CD4-positive, alpha-beta T cell (primary cell): ENCODE results near the gene CYB5A. TPM values are rescaled to one million over a fixed set of nuclear protein-coding genes. Genes with fewer than 3 reads are reported as not detected.
A peak's percentile ranks its signal among the peaks of the same experiment; 100 is the strongest.

Experiments used
- ATAC-seq: fragments of 200-7000 bp; cut with Tn5 transposase; one replicate; pipeline ENCODE4 v1.10.0; 2022; ENCODE audit warnings: mild to moderate bottlenecking; ENCODE audit not compliant: poor library complexity
- CTCF ChIA-PET: fragments of 350-600 bp; sonication (Branson Sonifier 250); formaldehyde crosslinking; loops from one replicate; lab custom pipeline; 2021; ENCODE audit warnings: antibody characterized with exemption, inconsistent platforms; lab: Charles Lee
- POLR2A ChIA-PET: fragments of 350-600 bp; sonication (Branson Sonifier 250); formaldehyde crosslinking; loops from one replicate; lab custom pipeline; 2021; ENCODE audit warnings: antibody characterized with exemption, inconsistent platforms; lab: Charles Lee
- DNase-seq, 14 experiments: peaks; one replicate each; pipeline ENCODE4 v3.0.0-alpha.2; 2013 to 2020; ENCODE audit warnings: mixed read lengths in 2 of 14
- H3K27ac ChIP-seq, 2 donors: one replicate each; pipeline versions ENCODE4 v1.5.1 to v1.7.0; 2013; ENCODE audit warnings: low read length in 2 of 2, low read depth in 1 of 2, mild to moderate bottlenecking in 1 of 2
- H3K27me3 ChIP-seq, 2 experiments: 1 replicate in 1 of 2; 2 replicates in 1 of 2; pipeline versions ENCODE4 v1.6.1 to v1.7.0; 2013; ENCODE audit warnings: low read length in 2 of 2, control low read depth in 1 of 2, mild to moderate bottlenecking in 1 of 2, moderate library complexity in 1 of 2; ENCODE audit not compliant: insufficient read depth in 2 of 2, control insufficient read depth in 1 of 2
- H3K36me3 ChIP-seq: one replicate; pipeline ENCODE4 v1.6.1; 2013; ENCODE audit warnings: low read length, control low read depth; ENCODE audit not compliant: insufficient read depth
- H3K4me1 ChIP-seq: one replicate; pipeline ENCODE4 v1.6.1; 2013; ENCODE audit warnings: low read length, control low read depth; ENCODE audit not compliant: insufficient read depth
- H3K4me3 ChIP-seq: one replicate; pipeline ENCODE4 v1.5.1; 2013; ENCODE audit warnings: mild to moderate bottlenecking, low read length, moderate library complexity
- H3K9me3 ChIP-seq, 2 experiments: 1 replicate in 1 of 2; 2 replicates in 1 of 2; pipeline versions ENCODE4 v1.6.1 to v1.7.0; 2013; ENCODE audit warnings: low read length in 2 of 2, mild to moderate bottlenecking in 2 of 2, control low read depth in 1 of 2, moderate library complexity in 1 of 2; ENCODE audit not compliant: control insufficient read depth in 1 of 2, insufficient read depth in 1 of 2
- H3K27ac Mint-ChIP-seq: one replicate; pipeline ENCODE4 v1.8.0; 2020; ENCODE audit warnings: mixed read lengths
- H3K27me3 Mint-ChIP-seq: one replicate; pipeline ENCODE4 v1.8.0; 2021; ENCODE audit warnings: mixed read lengths
- H3K36me3 Mint-ChIP-seq: one replicate; pipeline ENCODE4 v1.8.0; 2021; ENCODE audit warnings: low read depth, mixed read lengths
- H3K4me1 Mint-ChIP-seq: one replicate; pipeline ENCODE4 v1.8.0; 2021; ENCODE audit warnings: low read depth, mixed read lengths
- H3K4me3 Mint-ChIP-seq: one replicate; pipeline ENCODE4 v1.8.0; 2020; ENCODE audit warnings: mild to moderate bottlenecking, mixed read lengths
- H3K9me3 Mint-ChIP-seq: one replicate; pipeline ENCODE4 v1.8.0; 2020; ENCODE audit warnings: mixed read lengths
- CTCF ChIP-seq: fragments of 200-600 bp; IDR thresholded peaks from one replicate; pipeline ENCODE4 v1.8.0; 2022; ENCODE audit warnings: antibody characterized with exemption, mild to moderate bottlenecking
- intact Hi-C, 2 experiments: fragments of 100-400 bp; cut with DNase I in 1 of 2; cut with micrococcal nuclease in 1 of 2; formaldehyde crosslinking; loops; one replicate each; pipeline versions ENCODE4 v1.15.1 to v1.9.0; 2023 to 2025; cut with DNase I, micrococcal nuclease
- total RNA-seq, 174 experiments: library from RNA in 2 of 174; stranded (reverse) in 2 of 174; gene quantifications; one replicate each; pipeline ENCODE4 v1.2.3 and lab custom pipeline; 2021 to 2026

Gene CYB5A
- total RNA-seq, 2 experiments from 2014 or later, result 3.7 to 4.1 TPM

- ATAC-seq (no peak), DNase-seq (peak in 1 of 14 experiments; percentile 4)
- ChIA-PET CTCF (interaction anchor here (1.3 kb wide), 1 partner anchor 201 kb away, joined by 5 read pairs; no protein-coding TSS in a partner anchor), POLR2A (interaction anchor here (0.8 kb wide), 1 partner anchor 306 kb away, joined by 3 read pairs; no protein-coding TSS in a partner anchor)
- no peak overlapping the region for H3K4me3 Mint-ChIP-seq
- peaks cover 8% of the 10 kb centered on the region for H3K36me3 Mint-ChIP-seq
- Histone ChIP-seq H3K27me3 (no peaks in the 10 kb centered on the region), H3K27ac (peak overlapping the region in 1 of 2 donors; percentile 48), H3K4me1 (peaks cover 19% of the 10 kb centered on the region), H3K4me3 (peak overlapping the region; percentile 99), H3K36me3 (no peaks in the 10 kb centered on the region), H3K9me3 (no peaks in the 10 kb centered on the region)
- H3K27me3 Mint-ChIP-seq, result no peaks in the 10 kb centered on the region
- H3K27ac Mint-ChIP-seq, result peak overlapping the region; percentile 35
- intact Hi-C loops, result loop anchor here (2.0 to 5.0 kb wide), 7 partner anchors 60 to 915 kb away; partner anchors contain the start of genes CNDP2 (in 1 of the 2), PTGR3 (in 1 of the 2) and ZNF407 (in 1 of the 2)
- peaks cover 8% of the 10 kb centered on the region for H3K4me1 Mint-ChIP-seq
- TF ChIP-seq CTCF, result no peak
- no peaks in the 10 kb centered on the region for H3K9me3 Mint-ChIP-seq
Measured at GRCh38 chr18:74292541-74292858, 737 bp upstream of the CYB5A start.

GRCh38 chr18:74291472-74291770, 342 bp downstream of the CYB5A start:
- Histone ChIP-seq H3K4me3 (peak overlapping the region; percentile 99), H3K36me3 (no peaks in the 10 kb centered on the region), H3K4me1 (peaks cover 19% of the 10 kb centered on the region), H3K27me3 (no peaks in the 10 kb centered on the region), H3K27ac (peak overlapping the region in 1 of 2 donors; percentile 61), H3K9me3 (no peaks in the 10 kb centered on the region)
- ChIA-PET POLR2A (interaction anchor here (1.0 kb wide), 1 partner anchor 9 kb away, joined by 3 read pairs; no protein-coding TSS in a partner anchor), CTCF (interaction anchor here (1.3 kb wide), 1 partner anchor 202 kb away, joined by 5 read pairs; no protein-coding TSS in a partner anchor)
- Mint-ChIP-seq H3K4me3 (no peak overlapping the region), H3K27ac (peak overlapping the region; percentile 35), H3K9me3 (no peaks in the 10 kb centered on the region), H3K36me3 (peaks cover 8% of the 10 kb centered on the region), H3K4me1 (peaks cover 15% of the 10 kb centered on the region), H3K27me3 (no peaks in the 10 kb centered on the region)
- no peak for ATAC-seq
- DNase-seq, result peak in 3 of 14 experiments; percentile 0 to 26 (median 3)
- intact Hi-C loops, result loop anchor here (5.0 kb wide), 5 partner anchors 61 to 916 kb away; partner anchors contain the start of genes PTGR3 (in 1 of the 2) and ZNF407 (in 1 of the 2)
- no peak for TF ChIP-seq CTCF

GRCh38 chr18:74290794-74291471, 830 bp downstream of the CYB5A start:
- DNase-seq (peak in 7 of 14 experiments; percentile 3 to 71 (median 25)), ATAC-seq (no peak)
- H3K4me1 ChIP-seq, result peaks cover 19% of the 10 kb centered on the region
- H3K4me3 Mint-ChIP-seq, result peak overlapping the region; percentile 66
- no peaks in the 10 kb centered on the region for H3K27me3 Mint-ChIP-seq
- TF ChIP-seq CTCF, result peak; percentile 43
- CTCF ChIA-PET, result interaction anchor here (1.2 to 1.8 kb wide), 3 partner anchors 19 to 203 kb away, joined by 3 to 5 read pairs (median 3); no protein-coding TSS in a partner anchor
- peaks cover 8% of the 10 kb centered on the region for H3K36me3 Mint-ChIP-seq
- no peaks in the 10 kb centered on the region for H3K36me3 ChIP-seq
- no peak overlapping the region for H3K27ac Mint-ChIP-seq
- H3K4me3 ChIP-seq, result peak overlapping the region; percentile 99
- H3K27me3 ChIP-seq, result no peaks in the 10 kb centered on the region
- POLR2A ChIA-PET, result interaction anchor here (1.0 kb wide), 1 partner anchor 10 kb away, joined by 3 read pairs; no protein-coding TSS in a partner anchor
- no peaks in the 10 kb centered on the region for H3K9me3 ChIP-seq
- no peaks in the 10 kb centered on the region for H3K9me3 Mint-ChIP-seq
- peak overlapping the region in 1 of 2 donors; percentile 61 for H3K27ac ChIP-seq
- intact Hi-C loops, result loop anchor here (5.0 kb wide), 5 partner anchors 61 to 916 kb away; partner anchors contain the start of genes PTGR3 (in 1 of the 2) and ZNF407 (in 1 of the 2)
- H3K4me1 Mint-ChIP-seq, result peaks cover 16% of the 10 kb centered on the region
